Measurements from ENCODE around the gene RASA3. TPM values are rescaled to one million over a fixed set of nuclear protein-coding genes. Genes with fewer than 3 reads are reported as not detected.

The RASA3 gene
- total RNA-seq, 6 experiments from 2014 or later, result 3.5 to 7.9 (median 4.6) TPM

DNA sequence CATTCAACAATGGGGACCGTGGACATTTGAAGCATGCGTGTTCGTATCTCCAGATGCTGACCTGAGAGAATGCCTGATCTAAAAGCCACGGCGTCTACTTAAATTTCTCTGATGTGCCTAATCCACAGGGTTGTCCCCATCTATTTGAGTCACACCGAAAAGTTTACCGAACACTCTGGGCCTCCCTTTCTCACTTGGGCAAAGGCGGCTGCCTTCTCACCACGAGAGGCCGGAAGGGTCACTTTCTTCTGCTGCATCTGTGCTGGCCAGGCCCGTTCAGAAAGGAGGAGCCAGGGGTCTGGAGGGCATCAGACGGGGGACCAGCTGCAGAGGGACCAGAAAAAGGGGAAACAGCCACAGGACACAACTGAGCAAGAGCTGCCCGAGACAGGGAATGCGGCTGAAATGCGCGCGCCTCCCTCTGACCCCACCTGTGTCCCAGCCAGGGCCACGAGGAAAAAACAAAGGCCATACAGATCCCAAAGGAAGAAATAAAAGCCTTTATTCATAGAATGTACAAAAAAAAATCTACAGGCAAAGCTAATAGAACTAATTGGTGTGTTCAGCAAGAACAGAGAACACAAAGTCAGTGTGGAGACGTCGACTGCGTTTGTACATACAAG lies 87.2 kb downstream of the RASA3 start:
- no peak for TF ChIP-seq POLR2A (IDR thresholded peaks at IDR 0.05)
- TF ChIP-seq, protein P1, sequence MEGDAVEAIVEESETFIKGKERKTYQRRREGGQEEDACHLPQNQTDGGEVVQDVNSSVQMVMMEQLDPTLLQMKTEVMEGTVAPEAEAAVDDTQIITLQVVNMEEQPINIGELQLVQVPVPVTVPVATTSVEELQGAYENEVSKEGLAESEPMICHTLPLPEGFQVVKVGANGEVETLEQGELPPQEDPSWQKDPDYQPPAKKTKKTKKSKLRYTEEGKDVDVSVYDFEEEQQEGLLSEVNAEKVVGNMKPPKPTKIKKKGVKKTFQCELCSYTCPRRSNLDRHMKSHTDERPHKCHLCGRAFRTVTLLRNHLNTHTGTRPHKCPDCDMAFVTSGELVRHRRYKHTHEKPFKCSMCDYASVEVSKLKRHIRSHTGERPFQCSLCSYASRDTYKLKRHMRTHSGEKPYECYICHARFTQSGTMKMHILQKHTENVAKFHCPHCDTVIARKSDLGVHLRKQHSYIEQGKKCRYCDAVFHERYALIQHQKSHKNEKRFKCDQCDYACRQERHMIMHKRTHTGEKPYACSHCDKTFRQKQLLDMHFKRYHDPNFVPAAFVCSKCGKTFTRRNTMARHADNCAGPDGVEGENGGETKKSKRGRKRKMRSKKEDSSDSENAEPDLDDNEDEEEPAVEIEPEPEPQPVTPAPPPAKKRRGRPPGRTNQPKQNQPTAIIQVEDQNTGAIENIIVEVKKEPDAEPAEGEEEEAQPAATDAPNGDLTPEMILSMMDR (IDR thresholded peaks at IDR 0.05), result no peak
- Histone ChIP-seq H3K4me1 (no peaks in the 10 kb centered on the region), H3K4me3 (no peak overlapping the region), H3K27ac (no peak overlapping the region), H3K36me3 (no peaks in the 10 kb centered on the region), H3K9me3 (no peaks in the 10 kb centered on the region), H3K27me3 (no peaks in the 10 kb centered on the region)
- WGBS (ENCODE audit: insufficient coverage, low coverage, low lambda C conversion rate, missing lambda C conversion rate), result 79% methylated on average over 15 of the region's 21 CpGs
- no peak for DNase-seq
- intact Hi-C loops (cut with DNase I), result no loop called here
- ATAC-seq, result no peak

GRCh38 chr13:114044486-114044885 lies 87.9 kb downstream of the RASA3 start:
- Histone ChIP-seq H3K4me1 (no peaks in the 10 kb centered on the region), H3K4me3 (no peak overlapping the region), H3K27ac (no peak overlapping the region), H3K36me3 (no peaks in the 10 kb centered on the region), H3K9me3 (no peaks in the 10 kb centered on the region), H3K27me3 (no peaks in the 10 kb centered on the region)
- no peak for TF ChIP-seq POLR2A (IDR thresholded peaks at IDR 0.05)
- TF ChIP-seq, protein P1 (IDR thresholded peaks at IDR 0.05), result no peak
- intact Hi-C loops (cut with DNase I), result no loop called here
- no peak for ATAC-seq
- WGBS (ENCODE audit: insufficient coverage, low coverage, low lambda C conversion rate, missing lambda C conversion rate), result 54% methylated on average over 10 of the region's 17 CpGs
- no peak for DNase-seq

- H3K27ac ChIP-seq, result no peak overlapping the region
- WGBS (ENCODE audit: insufficient coverage, low coverage, low lambda C conversion rate, missing lambda C conversion rate), result 70% methylated on average over 2 of the region's 37 CpGs
- H3K27me3 ChIP-seq, result no peaks in the 10 kb centered on the region
- TF ChIP-seq POLR2A (IDR thresholded peaks at IDR 0.05), result no peak
- TF ChIP-seq, protein P1 (IDR thresholded peaks at IDR 0.05), result no peak
- intact Hi-C loops (cut with DNase I), result no loop called here
- no peaks in the 10 kb centered on the region for H3K9me3 ChIP-seq
- no peaks in the 10 kb centered on the region for H3K36me3 ChIP-seq
- DNase-seq (no peak), ATAC-seq (peak in 2 of 4 donors; percentile 35 to 47)
- no peak overlapping the region for H3K4me3 ChIP-seq
- no peaks in the 10 kb centered on the region for H3K4me1 ChIP-seq
Observed at GRCh38 chr13:114043421-114044053, 88.9 kb downstream of the RASA3 start.

DNA sequence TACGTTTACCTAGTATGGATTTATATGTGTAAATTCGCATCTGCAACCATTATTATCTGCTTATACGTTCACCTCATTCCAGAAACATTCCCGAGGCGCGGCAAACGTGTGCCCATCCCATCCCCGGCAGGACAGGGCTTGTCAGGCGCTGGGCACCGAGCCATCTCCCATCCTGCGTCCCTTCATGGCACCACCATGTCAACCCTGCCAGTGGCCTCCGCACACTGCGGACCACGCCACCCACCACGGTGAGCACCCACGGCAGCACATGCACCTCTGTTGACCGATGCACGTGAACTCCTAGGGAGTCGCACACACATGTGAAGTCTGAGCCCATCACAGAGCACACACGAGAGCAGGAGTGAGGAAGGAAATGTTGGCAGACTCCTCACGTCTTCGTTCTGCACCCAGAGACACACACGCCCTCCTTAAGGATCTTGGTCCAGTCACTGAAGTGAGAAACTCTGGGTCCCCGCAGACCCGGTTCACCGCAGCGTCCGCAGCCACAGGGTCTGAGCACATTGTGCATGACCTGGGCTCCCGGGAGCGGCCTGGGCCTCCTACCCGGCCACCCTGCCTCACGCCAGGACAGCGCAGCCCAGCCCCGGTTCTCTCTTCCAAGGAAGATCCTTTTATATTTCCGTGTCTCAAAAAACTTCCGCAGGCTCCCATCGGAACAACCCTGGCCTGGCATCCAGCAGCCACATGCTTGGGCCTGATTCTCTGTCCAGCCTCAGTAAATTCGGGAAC lies 90.2 kb downstream of the RASA3 start:
- Histone ChIP-seq H3K4me1 (no peaks in the 10 kb centered on the region), H3K27ac (no peak overlapping the region), H3K9me3 (no peaks in the 10 kb centered on the region), H3K36me3 (no peaks in the 10 kb centered on the region), H3K4me3 (no peak overlapping the region), H3K27me3 (no peaks in the 10 kb centered on the region)
- TF ChIP-seq, protein P1 (IDR thresholded peaks at IDR 0.05), result no peak
- TF ChIP-seq POLR2A (IDR thresholded peaks at IDR 0.05), result no peak
- ATAC-seq (no peak), DNase-seq (no peak)
- 83% methylated on average over 21 of the region's 38 CpGs for WGBS (ENCODE audit: insufficient coverage, low coverage, low lambda C conversion rate, missing lambda C conversion rate)
- intact Hi-C loops (cut with DNase I), result no loop called here

All from right lobe of liver (tissue), 6 donors.